Measurements from ENCODE around the gene LRRC53.

DNA sequence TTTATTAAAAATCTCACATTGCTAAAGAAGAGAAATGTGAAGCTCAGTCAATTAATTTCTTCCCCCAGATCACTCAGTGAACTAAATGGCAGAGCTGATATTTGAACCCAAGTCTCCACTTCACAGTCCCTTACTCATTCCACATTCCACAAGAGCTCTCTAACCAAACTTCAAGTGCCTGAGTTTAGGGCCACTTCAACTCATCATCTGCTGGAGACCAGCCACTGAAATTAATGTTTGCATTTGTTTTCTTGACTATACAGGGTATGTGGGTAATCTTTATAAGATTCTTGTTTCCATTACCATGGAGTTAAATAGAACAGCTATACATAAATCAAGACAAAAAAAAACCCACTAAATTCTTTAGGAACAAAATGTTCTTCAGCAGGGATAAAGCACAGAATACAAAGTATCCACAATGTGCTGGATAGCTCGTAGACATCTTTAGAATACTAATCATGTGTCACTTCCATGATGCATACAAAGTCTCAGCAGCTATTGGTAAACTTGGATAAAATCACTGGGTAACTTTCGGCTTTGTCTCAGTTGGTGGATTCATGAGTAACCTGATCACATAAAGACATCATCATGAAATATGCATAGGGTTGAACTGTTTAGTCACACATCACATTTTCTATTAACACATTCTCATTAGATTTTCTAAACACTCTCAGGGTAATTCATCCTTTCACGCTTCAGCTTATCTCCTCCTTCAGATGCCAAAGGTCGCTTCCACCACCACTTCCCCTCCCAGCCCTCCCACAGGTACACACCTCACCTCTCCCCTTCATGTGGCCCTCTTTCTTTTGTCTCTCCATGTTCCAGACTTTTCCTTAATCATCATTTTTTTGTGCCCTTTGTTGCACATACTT lies 89.8 kb downstream of the LRRC53 start:
- TF ChIP-seq, protein P1, sequence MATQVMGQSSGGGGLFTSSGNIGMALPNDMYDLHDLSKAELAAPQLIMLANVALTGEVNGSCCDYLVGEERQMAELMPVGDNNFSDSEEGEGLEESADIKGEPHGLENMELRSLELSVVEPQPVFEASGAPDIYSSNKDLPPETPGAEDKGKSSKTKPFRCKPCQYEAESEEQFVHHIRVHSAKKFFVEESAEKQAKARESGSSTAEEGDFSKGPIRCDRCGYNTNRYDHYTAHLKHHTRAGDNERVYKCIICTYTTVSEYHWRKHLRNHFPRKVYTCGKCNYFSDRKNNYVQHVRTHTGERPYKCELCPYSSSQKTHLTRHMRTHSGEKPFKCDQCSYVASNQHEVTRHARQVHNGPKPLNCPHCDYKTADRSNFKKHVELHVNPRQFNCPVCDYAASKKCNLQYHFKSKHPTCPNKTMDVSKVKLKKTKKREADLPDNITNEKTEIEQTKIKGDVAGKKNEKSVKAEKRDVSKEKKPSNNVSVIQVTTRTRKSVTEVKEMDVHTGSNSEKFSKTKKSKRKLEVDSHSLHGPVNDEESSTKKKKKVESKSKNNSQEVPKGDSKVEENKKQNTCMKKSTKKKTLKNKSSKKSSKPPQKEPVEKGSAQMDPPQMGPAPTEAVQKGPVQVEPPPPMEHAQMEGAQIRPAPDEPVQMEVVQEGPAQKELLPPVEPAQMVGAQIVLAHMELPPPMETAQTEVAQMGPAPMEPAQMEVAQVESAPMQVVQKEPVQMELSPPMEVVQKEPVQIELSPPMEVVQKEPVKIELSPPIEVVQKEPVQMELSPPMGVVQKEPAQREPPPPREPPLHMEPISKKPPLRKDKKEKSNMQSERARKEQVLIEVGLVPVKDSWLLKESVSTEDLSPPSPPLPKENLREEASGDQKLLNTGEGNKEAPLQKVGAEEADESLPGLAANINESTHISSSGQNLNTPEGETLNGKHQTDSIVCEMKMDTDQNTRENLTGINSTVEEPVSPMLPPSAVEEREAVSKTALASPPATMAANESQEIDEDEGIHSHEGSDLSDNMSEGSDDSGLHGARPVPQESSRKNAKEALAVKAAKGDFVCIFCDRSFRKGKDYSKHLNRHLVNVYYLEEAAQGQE (IDR thresholded peaks at IDR 0.05; ENCODE audit: low read depth, low read length): no peak
- TF ChIP-seq SMC3 (IDR thresholded peaks at IDR 0.05; ENCODE audit: low read depth, low read length): no peak
- TF ChIP-seq POLR2AphosphoS5 (IDR thresholded peaks at IDR 0.05; ENCODE audit: low read depth, low read length): no peak
- TF ChIP-seq, protein P2, sequence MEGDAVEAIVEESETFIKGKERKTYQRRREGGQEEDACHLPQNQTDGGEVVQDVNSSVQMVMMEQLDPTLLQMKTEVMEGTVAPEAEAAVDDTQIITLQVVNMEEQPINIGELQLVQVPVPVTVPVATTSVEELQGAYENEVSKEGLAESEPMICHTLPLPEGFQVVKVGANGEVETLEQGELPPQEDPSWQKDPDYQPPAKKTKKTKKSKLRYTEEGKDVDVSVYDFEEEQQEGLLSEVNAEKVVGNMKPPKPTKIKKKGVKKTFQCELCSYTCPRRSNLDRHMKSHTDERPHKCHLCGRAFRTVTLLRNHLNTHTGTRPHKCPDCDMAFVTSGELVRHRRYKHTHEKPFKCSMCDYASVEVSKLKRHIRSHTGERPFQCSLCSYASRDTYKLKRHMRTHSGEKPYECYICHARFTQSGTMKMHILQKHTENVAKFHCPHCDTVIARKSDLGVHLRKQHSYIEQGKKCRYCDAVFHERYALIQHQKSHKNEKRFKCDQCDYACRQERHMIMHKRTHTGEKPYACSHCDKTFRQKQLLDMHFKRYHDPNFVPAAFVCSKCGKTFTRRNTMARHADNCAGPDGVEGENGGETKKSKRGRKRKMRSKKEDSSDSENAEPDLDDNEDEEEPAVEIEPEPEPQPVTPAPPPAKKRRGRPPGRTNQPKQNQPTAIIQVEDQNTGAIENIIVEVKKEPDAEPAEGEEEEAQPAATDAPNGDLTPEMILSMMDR (IDR thresholded peaks at IDR 0.05): no peak
- TF ChIP-seq, protein P3, sequence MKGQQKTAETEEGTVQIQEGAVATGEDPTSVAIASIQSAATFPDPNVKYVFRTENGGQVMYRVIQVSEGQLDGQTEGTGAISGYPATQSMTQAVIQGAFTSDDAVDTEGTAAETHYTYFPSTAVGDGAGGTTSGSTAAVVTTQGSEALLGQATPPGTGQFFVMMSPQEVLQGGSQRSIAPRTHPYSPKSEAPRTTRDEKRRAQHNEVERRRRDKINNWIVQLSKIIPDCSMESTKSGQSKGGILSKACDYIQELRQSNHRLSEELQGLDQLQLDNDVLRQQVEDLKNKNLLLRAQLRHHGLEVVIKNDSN (IDR thresholded peaks at IDR 0.05; ENCODE audit: borderline replicate concordance, low read depth): no peak
- no peak for TF ChIP-seq EZH2phosphoT487 (IDR thresholded peaks at IDR 0.05; ENCODE audit: borderline replicate concordance, low read depth)
